GM23248 (cell line): ENCODE results near the gene PCDHB9.
"Not testable (repeated sequence)": the region's sequence is repeated elsewhere in the genome, so short reads cannot be mapped to it uniquely, and the experiment has no call there.

Experiments used
- EZH2 ChIP-seq: fragments of 200-600 bp; sonication (generic); IDR thresholded peaks from 2 replicates; pipeline ENCODE4 v1.6.1; 2018; ENCODE audit warnings: antibody characterized with exemption, mild to moderate bottlenecking; ENCODE audit not compliant: insufficient read depth, poor library complexity, severe bottlenecking
- EZH2phosphoT487 ChIP-seq: fragments of 200-600 bp; sonication (generic); IDR thresholded peaks from 2 replicates; pipeline ENCODE4 v1.6.1; 2018; ENCODE audit warnings: antibody characterized with exemption, moderate library complexity, mild to moderate bottlenecking, low read depth; ENCODE audit not compliant: insufficient read depth

DNA sequence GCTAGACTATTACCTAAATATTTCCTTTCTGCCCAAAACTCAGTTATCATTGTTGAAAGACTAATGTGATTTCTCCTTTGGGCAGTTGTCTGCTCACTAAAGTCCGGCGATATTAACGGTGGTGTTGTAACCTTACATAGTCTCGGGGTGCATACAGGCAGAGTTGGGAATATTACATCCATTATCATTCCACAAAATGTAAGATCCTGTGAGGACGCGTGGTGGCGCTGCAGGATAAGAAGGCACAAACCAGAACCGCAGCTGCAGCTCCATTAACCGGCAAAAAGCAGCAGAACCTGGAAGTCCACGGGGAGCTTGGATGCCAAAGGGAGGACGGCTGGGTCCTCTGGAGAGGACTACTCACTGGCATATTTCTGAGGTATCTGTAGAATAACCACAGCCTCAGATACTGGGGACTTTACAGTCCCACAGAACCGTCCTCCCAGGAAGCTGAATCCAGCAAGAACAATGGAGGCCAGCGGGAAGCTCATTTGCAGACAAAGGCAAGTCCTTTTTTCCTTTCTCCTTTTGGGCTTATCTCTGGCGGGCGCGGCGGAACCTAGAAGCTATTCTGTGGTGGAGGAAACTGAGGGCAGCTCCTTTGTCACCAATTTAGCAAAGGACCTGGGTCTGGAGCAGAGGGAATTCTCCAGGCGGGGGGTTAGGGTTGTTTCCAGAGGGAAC lies 26.8 kb downstream of the PCDHB9 start, which contains the start of gene PCDHB13:
- not testable (repeated sequence) for TF ChIP-seq EZH2, EZH2phosphoT487
